GM12878 (cell line): ENCODE measurements around the gene TPH2. TPM values are rescaled to one million over a fixed set of nuclear protein-coding genes. Genes with fewer than 3 reads are reported as not detected.

ENCODE experiments used
- ATAC-seq: fragments of 200-7000 bp; cut with Tn5 transposase; 3 replicates; pipeline ENCODE4 v1.9.1; 2020; ENCODE audit warnings: mild to moderate bottlenecking, moderate library complexity
- BruUV-seq: library from RNA; stranded (reverse); fragments of 400-500 nt; replicated peaks from 2 replicates; lab custom pipeline; 2021; lab: Mats Ljungman, UMichigan
- CTCF ChIA-PET: fragments of 300-600 bp; sonication (Branson Sonifier 250); formaldehyde crosslinking; extraction: SDS; loops from one replicate; lab custom pipeline; 2021; ENCODE audit warnings: inconsistent platforms; lab: Yijun Ruan, JAX
- POLR2A ChIA-PET: fragments of 350-600 bp; formaldehyde crosslinking; extraction: SDS; loops from one replicate; lab custom pipeline; 2021; ENCODE audit warnings: inconsistent platforms; lab: Charles Lee
- RAD21 ChIA-PET: fragments of 300-600 bp; sonication (Branson Sonifier 250); formaldehyde crosslinking; loops from one replicate; lab custom pipeline; 2023; ENCODE audit warnings: antibody characterized with exemption; ENCODE audit not compliant: unreplicated experiment; lab: Charles Lee
- SMC1A ChIA-PET: fragments of 300-600 bp; sonication (Branson Sonifier 250); formaldehyde crosslinking; loops from one replicate; lab custom pipeline; 2023; ENCODE audit not compliant: unreplicated experiment, uncharacterized antibody; lab: Charles Lee
- DNase-seq: peaks from one replicate; pipeline ENCODE4 v3.0.0-alpha.2; 2011; ENCODE audit warnings: low read depth, low spot score
- FAIRE-seq: peaks from 3 replicates; lab custom pipeline; 2011; peaks lifted over from hg19 to GRCh38; lab: Jason Lieb, UNC
- H2AFZ ChIP-seq: 2 replicates; pipeline ENCODE4 v1.6.0; 2011; ENCODE audit warnings: low read depth, low read length, control low read depth; ENCODE audit not compliant: control insufficient read depth
- H3K27ac ChIP-seq: 2 replicates; pipeline ENCODE4 v1.5.1; 2011; ENCODE audit warnings: control low read depth; ENCODE audit not compliant: control insufficient read depth, insufficient read depth
- H3K27me3 ChIP-seq, 2 experiments: replicated peaks in 1 of 2; 2 replicates each; pipeline versions ENCODE4 v1.6.0 to v1.6.1; 2011; ENCODE audit warnings: low read length in 1 of 2; ENCODE audit not compliant: control insufficient read depth in 2 of 2, insufficient read depth in 2 of 2
- H3K36me3 ChIP-seq, 2 experiments: 2 replicates each; pipeline ENCODE4 v1.5.1; 2011; ENCODE audit warnings: low read length in 1 of 2; ENCODE audit not compliant: control insufficient read depth in 2 of 2, insufficient read depth in 2 of 2
- H3K4me1 ChIP-seq: 2 replicates; pipeline ENCODE4 v1.6.1; 2011; ENCODE audit warnings: mild to moderate bottlenecking, low read length, moderate library complexity, mixed read lengths; ENCODE audit not compliant: control insufficient read depth, insufficient read depth
- H3K4me2 ChIP-seq: 2 replicates; pipeline ENCODE4 v1.6.0; 2011; ENCODE audit warnings: control low read depth; ENCODE audit not compliant: control insufficient read depth, insufficient read depth
- H3K4me3 ChIP-seq: fragments of 200-600 bp; sonication (generic); 2 replicates; pipeline ENCODE4 v1.5.1; 2016
- H3K79me2 ChIP-seq: 2 replicates; pipeline ENCODE4 v1.6.0; 2011; ENCODE audit warnings: low read length; ENCODE audit not compliant: control insufficient read depth, insufficient read depth
- H3K9ac ChIP-seq: 2 replicates; pipeline ENCODE4 v1.8.0; 2011; ENCODE audit warnings: low read length, control low read depth, mixed read lengths; ENCODE audit not compliant: control insufficient read depth, insufficient read depth
- H3K9me3 ChIP-seq: replicated peaks from 3 replicates; pipeline ENCODE4 v1.5.1; 2011; ENCODE audit warnings: mild to moderate bottlenecking, low read length; ENCODE audit not compliant: control insufficient read depth, insufficient read depth
- H4K20me1 ChIP-seq: 2 replicates; pipeline ENCODE4 v1.6.0; 2011; ENCODE audit not compliant: control insufficient read depth, insufficient read depth
- BHLHE40 ChIP-seq, 2 experiments: fragments of 450-650 bp in 1 of 2; IDR thresholded peaks; 2 replicates each; pipeline ENCODE4 v1.6.1; 2011 to 2017; ENCODE audit warnings: low read depth in 2 of 2, borderline replicate concordance in 1 of 2, improper control_type of control experiment in 1 of 2, low read length in 1 of 2, mild to moderate bottlenecking in 1 of 2
- CREM ChIP-seq: IDR thresholded peaks from 2 replicates; pipeline ENCODE4 v1.6.1; 2014; ENCODE audit warnings: antibody characterized with exemption, low read depth
- EED ChIP-seq: sonication (generic); IDR thresholded peaks from 2 replicates; pipeline ENCODE4 v1.6.1; 2016; ENCODE audit warnings: antibody characterized with exemption, low read depth
- EZH2 ChIP-seq: IDR thresholded peaks from 2 replicates; pipeline ENCODE4 v1.6.1; 2012; ENCODE audit warnings: low read depth, mild to moderate bottlenecking, control low read depth, inconsistent platforms, low read length, borderline replicate concordance; ENCODE audit not compliant: control insufficient read depth
- NBN ChIP-seq: fragments of 450-650 bp; IDR thresholded peaks from 2 replicates; pipeline ENCODE4 v1.6.1; 2016
- NFXL1 ChIP-seq: fragments of 450-650 bp; IDR thresholded peaks from 2 replicates; pipeline ENCODE4 v1.6.1; 2017; ENCODE audit warnings: antibody characterized with exemption, mild to moderate bottlenecking, borderline replicate concordance
- POU2F2 ChIP-seq: IDR thresholded peaks from 3 replicates; pipeline ENCODE4 v1.6.1; 2011; ENCODE audit warnings: low read depth, mild to moderate bottlenecking, low read length, borderline replicate concordance
- ZNF207 ChIP-seq: fragments of 450-650 bp; IDR thresholded peaks from 2 replicates; pipeline ENCODE4 v1.6.1; 2014; ENCODE audit warnings: antibody characterized with exemption, mild to moderate bottlenecking, borderline replicate concordance
- WGBS: methylation state at CpG from one replicate; pipeline ENCODE4 v1.1.6; 2016; ENCODE audit warnings: low lambda C conversion rate; ENCODE audit not compliant: insufficient replicate concordance, insufficient coverage; ENCODE audit errors: missing lambda C conversion rate; 5-methylcytosine and 5-hydroxymethylcytosine counted together
- in situ Hi-C: fragments of 300-500 bp; cut with MboI; formaldehyde crosslinking; loops from 9 replicates; pipeline ENCODE4 v1.14.3; 2018; ENCODE audit warnings: mixed read lengths
- intact Hi-C: fragments of 100-400 bp; cut with micrococcal nuclease; formaldehyde crosslinking; loops from one replicate; pipeline ENCODE4 v1.14.2; 2022; ENCODE audit not compliant: unreplicated experiment
- polyA plus RNA-seq, 11 experiments: library from polyadenylated mRNA; depleted of rRNA in 4 of 11; unstranded in 6 of 11; stranded (reverse) in 5 of 11; fragments of >200 nt; fragmentation: Nextera tagmentation in 4 of 11; fragmentation: Illumina TruSeq in 1 of 11; extraction: Ambion mirVana in 4 of 11; extraction: Trizol in 1 of 11; gene quantifications; 1 replicate in 1 of 11; 2 replicates in 10 of 11; pipeline versions ENCODE4 v1.2.1 to v1.2.3, GENCODE V29; 2011 to 2016; ENCODE audit warnings: inconsistent platforms in 2 of 11, missing spikeins in 2 of 11, low read depth in 1 of 11
- total RNA-seq, 4 experiments: library from RNA; depleted of rRNA in 3 of 4; stranded (reverse); fragments of >200 nt in 3 of 4; fragmentation: Illumina TruSeq in 1 of 4; extraction: Trizol in 1 of 4; gene quantifications; 2 replicates each; pipeline versions ENCODE4 v1.2.1 to v1.2.3, GENCODE V29; 2013 to 2021
- TF ChIP-seq, protein P1 (sequence below): IDR thresholded peaks from 2 replicates; pipeline ENCODE4 v1.6.1; 2011; ENCODE audit warnings: borderline replicate concordance, low read depth, mild to moderate bottlenecking, moderate library complexity, mixed read lengths, low read length; ENCODE audit not compliant: insufficient read depth; ENCODE audit errors: extremely low read length
- TF ChIP-seq, protein P2 (sequence below): IDR thresholded peaks from 2 replicates; pipeline ENCODE4 v1.6.1; 2011; ENCODE audit warnings: low read depth, low read length, improper control_type of control experiment, borderline replicate concordance

Gene TPH2
- total and polyA plus RNA-seq, 10 of the 15 experiments (the other 5 are each of a cell fraction or from before 2014, with no cell fraction given) = not detected

GRCh38 chr12:71973687-71974086, 35.0 kb downstream of the TPH2 start:
- TF ChIP-seq EED (no peak), CREM (no peak), ZNF207 (no peak), NFXL1 (no peak), BHLHE40 (IDR thresholded peaks at IDR 0.05; ENCODE audit: borderline replicate concordance in 1 of 2, low read depth in 2 of 2, low read length in 1 of 2) (no peak), EZH2 (no peak), POU2F2 (no peak), NBN (no peak)
- TF ChIP-seq, protein P1, sequence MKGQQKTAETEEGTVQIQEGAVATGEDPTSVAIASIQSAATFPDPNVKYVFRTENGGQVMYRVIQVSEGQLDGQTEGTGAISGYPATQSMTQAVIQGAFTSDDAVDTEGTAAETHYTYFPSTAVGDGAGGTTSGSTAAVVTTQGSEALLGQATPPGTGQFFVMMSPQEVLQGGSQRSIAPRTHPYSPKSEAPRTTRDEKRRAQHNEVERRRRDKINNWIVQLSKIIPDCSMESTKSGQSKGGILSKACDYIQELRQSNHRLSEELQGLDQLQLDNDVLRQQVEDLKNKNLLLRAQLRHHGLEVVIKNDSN = no peak
- TF ChIP-seq, protein P2, sequence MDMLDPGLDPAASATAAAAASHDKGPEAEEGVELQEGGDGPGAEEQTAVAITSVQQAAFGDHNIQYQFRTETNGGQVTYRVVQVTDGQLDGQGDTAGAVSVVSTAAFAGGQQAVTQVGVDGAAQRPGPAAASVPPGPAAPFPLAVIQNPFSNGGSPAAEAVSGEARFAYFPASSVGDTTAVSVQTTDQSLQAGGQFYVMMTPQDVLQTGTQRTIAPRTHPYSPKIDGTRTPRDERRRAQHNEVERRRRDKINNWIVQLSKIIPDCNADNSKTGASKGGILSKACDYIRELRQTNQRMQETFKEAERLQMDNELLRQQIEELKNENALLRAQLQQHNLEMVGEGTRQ = no peak
- ATAC-seq = no peak
- CTCF ChIA-PET = no interaction called here

More at GRCh38 chr12:71973687-71974086, 35.0 kb downstream of the TPH2 start:
- Histone ChIP-seq H3K27ac (no peak overlapping the region), H4K20me1 (no peaks in the 10 kb centered on the region), H3K4me3 (no peak overlapping the region), H3K4me1 (no peaks in the 10 kb centered on the region), H3K36me3 (no peaks in the 10 kb centered on the region), H3K9ac (no peak overlapping the region), H3K4me2 (no peak overlapping the region), H3K79me2 (no peaks in the 10 kb centered on the region), H3K27me3 (no peaks in the 10 kb centered on the region; a peak in 1 of 4 replicates), H2AFZ (no peak overlapping the region), H3K9me3 (no peaks in the 10 kb centered on the region)
- in situ Hi-C loops (no loop called here), intact Hi-C loops (no loop called here)
- 25% methylated on average over 4 of the region's 4 CpGs for WGBS
- DNase-seq (no peak), FAIRE-seq (no peak)
- ChIA-PET POLR2A (no interaction called here), SMC1A (no interaction called here), RAD21 (no interaction called here)
- BruUV-seq = no TSS peak
